Karpas-422 (cell line): ENCODE data around the gene CST7. TPM values are rescaled to one million over a fixed set of nuclear protein-coding genes. Genes with fewer than 3 reads are reported as not detected.
"Not testable (repeated sequence)": the region's sequence is repeated elsewhere in the genome, so short reads cannot be mapped to it uniquely, and the experiment has no call there.

Source experiments
- DNase-seq: peaks from one replicate; pipeline ENCODE4 v3.0.0-alpha.2; 2015
- H2AFZ ChIP-seq: fragments of 200-600 bp; sonication (generic); 2 replicates; pipeline ENCODE4 v1.6.1; 2014; ENCODE audit warnings: antibody characterized with exemption, low read length, mixed read lengths
- H3K27ac ChIP-seq: fragments of 200-600 bp; sonication (generic); 2 replicates; pipeline ENCODE4 v1.5.1; 2014; ENCODE audit warnings: mild to moderate bottlenecking, low read length, moderate library complexity
- H3K27me3 ChIP-seq: fragments of 200-600 bp; sonication (generic); 2 replicates; pipeline ENCODE4 v1.6.1; 2014; ENCODE audit warnings: low read length, mixed read lengths
- H3K36me3 ChIP-seq: fragments of 200-600 bp; sonication (generic); 2 replicates; pipeline ENCODE4 v1.6.1; 2014; ENCODE audit warnings: low read length, mixed read lengths; ENCODE audit not compliant: insufficient read depth
- H3K4me1 ChIP-seq: fragments of 200-600 bp; sonication (generic); 2 replicates; pipeline ENCODE4 v1.6.1; 2014; ENCODE audit warnings: mild to moderate bottlenecking, low read length, mixed read lengths
- H3K4me2 ChIP-seq: fragments of 200-600 bp; sonication (generic); 2 replicates; pipeline ENCODE4 v1.6.1; 2014; ENCODE audit warnings: low read length, low read depth, mild to moderate bottlenecking; ENCODE audit not compliant: poor library complexity, severe bottlenecking
- H3K4me3 ChIP-seq: fragments of 200-600 bp; sonication (generic); 2 replicates; pipeline ENCODE4 v1.5.1; 2014; ENCODE audit warnings: mild to moderate bottlenecking, antibody characterized with exemption, low read length, mixed read lengths
- H3K79me2 ChIP-seq: fragments of 200-600 bp; sonication (generic); 2 replicates; pipeline ENCODE4 v1.6.1; 2014; ENCODE audit warnings: mild to moderate bottlenecking, low read length, mixed read lengths
- H3K9ac ChIP-seq: fragments of 200-600 bp; sonication (generic); 2 replicates; pipeline ENCODE4 v1.6.0; 2014; ENCODE audit warnings: low read length
- H3K9me2 ChIP-seq: fragments of 200-600 bp; sonication (generic), shearing (Covaris generic); replicated peaks from 2 replicates; pipeline ENCODE4 v1.6.0; 2014; ENCODE audit warnings: mild to moderate bottlenecking, low read length, moderate library complexity; ENCODE audit not compliant: insufficient read depth
- H3K9me3 ChIP-seq: fragments of 300-700, 200-600 bp; sonication (generic); 2 replicates; pipeline ENCODE4 v1.6.1; 2014; ENCODE audit warnings: low read length, mixed read lengths
- H4K20me1 ChIP-seq: fragments of 200-600 bp; sonication (generic); 2 replicates; pipeline ENCODE4 v1.6.1; 2014; ENCODE audit warnings: mild to moderate bottlenecking, antibody characterized with exemption, low read length, low read depth; ENCODE audit not compliant: insufficient read depth
- total RNA-seq: library from RNA; depleted of rRNA; stranded (reverse); fragments of >200 nt; shearing (Covaris generic); gene quantifications from 2 replicates; pipeline ENCODE4 v1.2.3, GENCODE V29; 2014; ENCODE audit warnings: low replicate concordance

Gene CST7
- total RNA-seq, 1 experiment from 2014 or later: not detected

DNA sequence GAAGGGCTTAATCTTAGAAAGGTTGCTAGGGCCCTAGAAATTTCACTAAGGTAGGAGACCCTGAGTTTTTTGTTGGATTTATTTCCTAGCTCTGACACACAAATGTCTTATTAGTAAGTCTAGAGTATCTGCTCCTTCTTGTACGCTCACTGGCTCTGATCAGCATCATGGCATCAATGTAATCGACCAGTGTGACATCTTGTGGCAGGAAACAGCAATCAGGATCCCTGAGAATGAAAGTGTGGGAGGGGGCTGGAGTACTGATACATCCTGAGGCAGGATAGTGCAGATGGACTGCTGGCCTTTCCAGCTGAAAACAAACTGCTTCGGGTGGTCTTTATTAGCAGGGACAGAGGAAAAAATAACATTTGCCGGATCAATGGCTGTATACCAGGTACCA is 10.0 kb upstream of the CST7 start:
- Histone ChIP-seq H3K79me2 (no peaks in the 10 kb centered on the region), H3K4me2 (no peak overlapping the region), H2AFZ (no peak overlapping the region), H3K4me1 (no peaks in the 10 kb centered on the region), H3K27me3 (no peaks in the 10 kb centered on the region), H3K36me3 (no peaks in the 10 kb centered on the region), H3K27ac (no peak overlapping the region), H3K4me3 (no peak overlapping the region), H4K20me1 (no peaks in the 10 kb centered on the region), H3K9me3 (no peaks in the 10 kb centered on the region), H3K9ac (no peak overlapping the region), H3K9me2 (no peaks in the 10 kb centered on the region)
- no peak for DNase-seq

DNA sequence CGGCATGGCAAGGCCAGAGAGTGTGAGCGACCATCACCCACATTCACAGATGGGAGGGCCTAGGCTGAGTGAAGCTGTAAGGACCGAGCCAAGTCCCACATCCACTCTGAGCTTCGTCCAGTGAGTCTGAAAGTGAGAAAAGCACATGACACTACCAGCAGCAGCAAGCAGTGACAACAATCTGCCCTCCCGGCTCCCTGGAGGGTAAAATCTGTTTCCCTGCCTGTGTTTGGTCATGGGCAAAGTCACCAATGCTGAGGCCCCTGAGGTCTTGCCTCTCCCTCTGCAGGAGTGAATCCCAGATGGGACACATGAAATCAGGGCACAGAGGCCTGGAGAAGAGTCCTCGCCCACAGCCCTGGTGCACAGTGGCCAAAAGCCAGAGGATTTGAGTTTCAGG is 6.4 kb upstream of the CST7 start:
- Histone ChIP-seq H3K4me1 (no peaks in the 10 kb centered on the region), H3K4me3 (no peak overlapping the region), H3K9me2 (no peaks in the 10 kb centered on the region), H3K79me2 (no peaks in the 10 kb centered on the region), H3K27ac (no peak overlapping the region), H3K9ac (no peak overlapping the region), H2AFZ (no peak overlapping the region), H3K4me2 (no peak overlapping the region), H4K20me1 (no peaks in the 10 kb centered on the region), H3K27me3 (no peaks in the 10 kb centered on the region), H3K9me3 (no peaks in the 10 kb centered on the region), H3K36me3 (no peaks in the 10 kb centered on the region)
- no peak for DNase-seq

DNA sequence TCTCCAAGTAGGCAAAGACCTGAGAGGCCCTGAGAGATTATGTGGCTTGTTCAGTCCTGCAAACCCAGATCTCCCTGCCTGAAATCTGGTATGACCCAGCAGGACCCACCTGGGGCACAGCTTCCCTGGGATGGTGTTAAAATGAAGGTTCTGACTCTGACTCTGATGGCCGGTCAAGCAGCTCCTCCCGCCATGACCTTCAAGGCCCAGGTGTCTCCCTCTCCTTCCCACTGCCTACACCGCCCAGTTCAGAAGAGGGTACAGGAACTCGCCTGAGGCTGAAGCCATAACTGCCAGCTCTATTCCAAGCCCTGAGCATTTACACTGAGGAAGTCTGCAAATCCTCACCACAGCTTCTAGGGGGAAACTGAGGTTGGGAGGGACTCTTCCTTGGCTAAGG is 5.9 kb upstream of the CST7 start:
- no peaks in the 10 kb centered on the region for H3K9me2 ChIP-seq

DNA sequence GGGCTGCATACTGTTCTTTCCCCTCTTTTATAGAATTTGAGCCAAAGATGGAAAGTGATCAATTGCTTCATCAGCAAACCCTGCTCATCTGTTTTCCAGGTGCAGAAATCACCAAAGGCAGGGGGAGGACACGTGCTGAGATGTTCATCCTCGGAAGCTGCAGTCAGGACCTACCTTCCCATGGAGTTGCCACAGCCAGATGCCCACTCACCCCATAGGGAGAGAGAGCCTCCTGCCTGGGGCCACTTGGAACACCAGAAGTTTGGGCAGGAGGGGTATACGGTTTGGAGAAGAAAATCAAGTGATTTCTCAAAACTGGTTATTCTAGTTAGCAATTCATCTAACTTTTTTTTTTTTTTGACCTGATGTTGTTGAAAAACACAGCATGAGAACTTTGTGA is 5.3 kb upstream of the CST7 start:
- no peaks in the 10 kb centered on the region for H3K79me2 ChIP-seq

More for the DNA sequence above, 5.9 kb upstream of the CST7 start:
- no peaks in the 10 kb centered on the region for H4K20me1 ChIP-seq
- no peak overlapping the region for H3K4me2 ChIP-seq
- no peak overlapping the region for H3K9ac ChIP-seq
- no peak overlapping the region for H3K4me3 ChIP-seq
- no peak for DNase-seq
- H3K27me3 ChIP-seq: no peaks in the 10 kb centered on the region
- H3K79me2 ChIP-seq: no peaks in the 10 kb centered on the region
- no peak overlapping the region for H3K27ac ChIP-seq
- no peaks in the 10 kb centered on the region for H3K4me1 ChIP-seq
- no peak overlapping the region for H2AFZ ChIP-seq
- H3K36me3 ChIP-seq: no peaks in the 10 kb centered on the region
- H3K9me3 ChIP-seq: no peaks in the 10 kb centered on the region

DNA sequence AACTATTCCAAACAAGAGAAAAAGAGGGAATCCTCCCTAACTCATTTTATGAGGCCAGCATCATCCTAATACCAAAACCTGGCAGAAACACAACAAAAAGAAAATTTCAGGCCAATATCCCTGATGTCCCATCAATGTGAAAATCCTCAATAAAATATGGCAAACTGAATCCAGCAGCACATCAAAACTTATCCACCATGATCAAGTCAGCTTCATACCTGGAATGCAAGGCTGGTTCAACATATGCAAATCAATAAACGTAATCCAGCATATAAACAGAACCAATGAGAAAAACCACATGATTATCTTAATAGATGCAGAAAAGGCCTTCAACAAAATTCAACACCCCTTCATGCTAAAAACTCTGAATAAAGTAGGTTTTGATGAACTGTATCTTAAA is 2.7 kb upstream of the CST7 start:
- H3K9me3 ChIP-seq, DNase-seq, H3K36me3 ChIP-seq, H3K4me3 ChIP-seq, H3K9me2 ChIP-seq, H3K27ac ChIP-seq, H3K79me2 ChIP-seq, H2AFZ ChIP-seq, H3K4me2 ChIP-seq, H4K20me1 ChIP-seq, H3K27me3 ChIP-seq, H3K9ac ChIP-seq, H3K4me1 ChIP-seq: not testable (repeated sequence)

More for the DNA sequence above, 5.3 kb upstream of the CST7 start:
- Histone ChIP-seq H3K27me3 (no peaks in the 10 kb centered on the region), H4K20me1 (no peaks in the 10 kb centered on the region), H3K9ac (no peak overlapping the region), H3K4me2 (no peak overlapping the region), H3K4me3 (no peak overlapping the region), H3K36me3 (no peaks in the 10 kb centered on the region), H3K9me3 (no peaks in the 10 kb centered on the region), H3K27ac (no peak overlapping the region), H3K9me2 (no peaks in the 10 kb centered on the region), H2AFZ (no peak overlapping the region), H3K4me1 (no peaks in the 10 kb centered on the region)
- no peak for DNase-seq

DNA sequence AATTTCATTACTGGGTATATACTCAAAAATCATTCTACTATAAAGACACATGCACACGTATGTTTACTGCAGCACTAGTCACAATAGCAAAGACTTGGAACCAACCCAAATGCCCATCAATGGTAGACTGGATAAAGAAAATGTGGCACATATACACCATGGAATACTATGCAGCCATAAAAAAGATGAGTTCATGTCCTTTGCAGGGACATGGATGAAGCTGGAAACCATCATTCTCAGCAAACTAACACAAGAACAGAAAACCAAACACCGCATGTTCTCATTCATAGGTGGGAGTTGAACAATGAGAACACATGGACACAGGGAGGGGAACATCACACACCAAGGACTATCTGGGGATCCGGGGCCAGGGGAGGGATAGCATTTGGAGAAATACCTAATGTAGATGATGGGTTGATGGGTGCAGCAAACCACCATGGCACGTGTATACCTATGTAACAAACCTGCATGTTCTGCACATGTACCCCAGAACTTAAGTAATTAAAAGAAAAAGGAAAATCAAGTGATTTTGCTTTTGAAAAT is 602 bp upstream of the CST7 start:
- not testable (repeated sequence) for H3K27ac ChIP-seq, H3K36me3 ChIP-seq, H3K4me3 ChIP-seq

DNA sequence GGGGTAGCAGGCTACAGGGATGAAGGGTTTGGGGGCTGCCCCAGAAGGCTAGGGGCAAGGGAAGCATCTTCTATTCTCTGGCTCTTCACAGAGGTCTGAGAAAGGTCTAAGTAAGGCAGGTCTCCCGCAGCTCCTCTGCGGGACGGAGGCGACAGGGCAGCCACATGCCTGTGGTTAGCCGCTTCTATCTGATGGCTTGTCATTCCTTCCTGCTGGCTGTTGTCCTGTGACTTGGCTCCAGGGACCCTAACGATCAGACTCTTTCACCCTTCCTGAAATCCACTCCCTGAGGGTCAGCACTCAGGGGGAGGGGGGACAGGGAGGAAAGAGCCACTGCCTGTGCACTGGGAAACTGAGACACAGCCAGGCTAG is 673 bp downstream of the CST7 start:
- H3K9me3 ChIP-seq: no peaks in the 10 kb centered on the region
- H3K9ac ChIP-seq: no peak overlapping the region
- DNase-seq: no peak
- no peaks in the 10 kb centered on the region for H3K36me3 ChIP-seq
- H2AFZ ChIP-seq: no peak overlapping the region
- no peaks in the 10 kb centered on the region for H3K27me3 ChIP-seq
- no peaks in the 10 kb centered on the region for H3K9me2 ChIP-seq
- no peak overlapping the region for H3K4me2 ChIP-seq
- H3K4me1 ChIP-seq: no peaks in the 10 kb centered on the region
- no peaks in the 10 kb centered on the region for H3K79me2 ChIP-seq
- no peak overlapping the region for H3K27ac ChIP-seq
- no peaks in the 10 kb centered on the region for H4K20me1 ChIP-seq
- no peak overlapping the region for H3K4me3 ChIP-seq

More for the DNA sequence above, 602 bp upstream of the CST7 start:
- not testable (repeated sequence) for H3K4me2 ChIP-seq, H2AFZ ChIP-seq, H3K9me3 ChIP-seq, H3K9me2 ChIP-seq, H3K4me1 ChIP-seq, H4K20me1 ChIP-seq, H3K79me2 ChIP-seq, H3K27me3 ChIP-seq, DNase-seq, H3K9ac ChIP-seq

DNA sequence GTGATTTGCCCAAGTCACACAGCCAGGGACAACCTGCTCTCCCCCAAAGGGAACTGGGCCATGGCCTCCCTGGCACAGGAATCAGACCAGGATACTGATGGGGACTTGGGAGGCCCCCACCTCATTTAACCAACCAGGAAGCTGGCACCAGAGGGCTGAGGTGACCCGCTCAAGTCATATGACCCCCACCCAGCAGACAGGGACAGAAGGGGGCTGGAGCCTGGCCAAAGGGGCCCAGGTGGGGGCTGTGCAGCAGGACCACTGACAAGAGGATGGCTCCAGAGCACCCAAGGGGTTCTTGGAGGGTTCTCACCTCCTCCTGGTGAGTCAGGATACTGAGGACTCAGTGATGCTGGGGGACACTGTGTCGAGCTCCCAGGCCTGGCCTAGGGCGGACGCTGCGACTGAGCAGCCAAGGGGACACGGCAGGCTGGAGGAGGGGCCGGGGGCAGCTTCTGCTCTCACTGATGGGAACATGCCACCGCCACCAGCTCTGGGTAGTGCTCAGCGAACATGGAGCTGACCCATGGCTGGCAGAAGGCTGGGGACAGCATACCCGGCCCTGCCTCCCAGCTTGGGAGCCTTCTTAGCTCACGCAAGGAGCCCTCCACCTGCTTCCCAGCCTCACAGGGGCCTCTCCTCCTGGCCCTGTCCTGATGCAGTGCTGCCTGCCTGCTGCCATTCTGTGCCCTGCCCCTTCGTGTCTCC is 1.2 kb downstream of the CST7 start:
- no peaks in the 10 kb centered on the region for H3K79me2 ChIP-seq
- no peak overlapping the region for H2AFZ ChIP-seq
- no peaks in the 10 kb centered on the region for H3K9me3 ChIP-seq
- DNase-seq: no peak
- H3K9me2 ChIP-seq: no peaks in the 10 kb centered on the region
- no peaks in the 10 kb centered on the region for H3K4me1 ChIP-seq
- no peak overlapping the region for H3K27ac ChIP-seq
- no peaks in the 10 kb centered on the region for H3K36me3 ChIP-seq
- no peaks in the 10 kb centered on the region for H3K27me3 ChIP-seq
- no peaks in the 10 kb centered on the region for H4K20me1 ChIP-seq
- H3K4me3 ChIP-seq: no peak overlapping the region
- no peak overlapping the region for H3K9ac ChIP-seq
- no peak overlapping the region for H3K4me2 ChIP-seq
